Measurements from ENCODE around the gene USP34.
A peak's percentile ranks its signal among the peaks of the same experiment; 100 is the strongest.
"Not testable (repeated sequence)": the region's sequence is repeated elsewhere in the genome, so short reads cannot be mapped to it uniquely, and the experiment has no call there.

The USP34 gene

GRCh38 chr2:61470965-61471904, at the start of gene USP34:
Gene USP34 (minus strand): TSS chr2:61471087. CDS start chr2:61470692, 395 bp downstream.
- DNase-seq: peak; percentile 75

GRCh38 chr2:61520261-61520660, 49.4 kb upstream of the USP34 start:
- DNase-seq: no peak

GRCh38 chr2:61512768-61513398, 42.0 kb upstream of the USP34 start:
- no peak for DNase-seq

GRCh38 chr2:61510674-61511671, 40.1 kb upstream of the USP34 start:
- DNase-seq: no peak

GRCh38 chr2:61504949-61505348, 34.1 kb upstream of the USP34 start:
- no peak for DNase-seq

GRCh38 chr2:61499060-61499459, 28.2 kb upstream of the USP34 start:
- no peak for DNase-seq

GRCh38 chr2:61493523-61493942, 22.6 kb upstream of the USP34 start:
- DNase-seq: no peak

GRCh38 chr2:61492476-61492875, 21.6 kb upstream of the USP34 start:
- no peak for DNase-seq

GRCh38 chr2:61485281-61485680, 14.4 kb upstream of the USP34 start:
- DNase-seq: no peak

- no peak for DNase-seq
Observed at GRCh38 chr2:61478086-61478485, 7.2 kb upstream of the USP34 start.

- not testable (repeated sequence) for DNase-seq
Observed at GRCh38 chr2:61476929-61477589, 6.2 kb upstream of the USP34 start.

- DNase-seq: no peak
Observed at GRCh38 chr2:61471905-61472805, 1.3 kb upstream of the USP34 start.

- DNase-seq: no peak
Observed at GRCh38 chr2:61470122-61470951, 550 bp downstream of the USP34 start.

- DNase-seq: no peak
Observed at GRCh38 chr2:61469424-61470121, 1.3 kb downstream of the USP34 start.

GRCh38 chr2:61468231-61468630, 2.7 kb downstream of the USP34 start:
- DNase-seq: not testable (repeated sequence)

- no peak for DNase-seq
Observed at GRCh38 chr2:61465045-61465444, 5.8 kb downstream of the USP34 start.

- no peak for DNase-seq
Observed at GRCh38 chr2:61463769-61464475, 7.0 kb downstream of the USP34 start.

GRCh38 chr2:61461404-61461803, 9.5 kb downstream of the USP34 start:
- DNase-seq: no peak

GRCh38 chr2:61460163-61460562, 10.7 kb downstream of the USP34 start:
- no peak for DNase-seq
